Breast epithelium (tissue), 3 donors: ENCODE data around the gene IGFBP1.

ENCODE experiments used
- CTCF ChIP-seq, 3 donors: fragments of 450-650 bp; IDR thresholded peaks; one replicate each; pipeline ENCODE4 v1.5.1; 2016 to 2017; ENCODE audit warnings: antibody characterized with exemption in 3 of 3, mild to moderate bottlenecking in 3 of 3, moderate library complexity in 3 of 3
- POLR2A ChIP-seq: fragments of 450-650 bp; IDR thresholded peaks from one replicate; pipeline ENCODE4 v1.6.1; 2016; ENCODE audit warnings: antibody characterized with exemption, mild to moderate bottlenecking, moderate library complexity

GRCh38 chr7:45938626-45939302 lies 50.5 kb downstream of the IGFBP1 start:
- TF ChIP-seq POLR2A (no peak), CTCF (IDR thresholded peaks at IDR 0.05) (no peak)
